SK-N-SH (cell line): Measurements from ENCODE around the gene GAS2L2. TPM values are rescaled to one million over a fixed set of nuclear protein-coding genes. Genes with fewer than 3 reads are reported as not detected.

Experiments
- CTCF ChIA-PET: fragments of 300-600, 350-600 bp; formaldehyde crosslinking; extraction: SDS; loops from one replicate; lab custom pipeline; 2021; lab: Yijun Ruan, JAX
- POLR2A ChIA-PET: fragments of 350-600 bp; sonication (Branson Sonifier 250); formaldehyde crosslinking; extraction: SDS; loops from one replicate; lab custom pipeline; 2020; ENCODE audit warnings: antibody characterized with exemption, inconsistent platforms; lab: Yijun Ruan, JAX
- DNase-seq: peaks from one replicate; pipeline ENCODE4 v3.0.0; 2012
- H2AFZ ChIP-seq: fragments of 200-600 bp; sonication (generic); 2 replicates; pipeline ENCODE4 v1.8.1; 2016; ENCODE audit warnings: antibody characterized with exemption, mild to moderate bottlenecking, low read depth
- H3F3A ChIP-seq: fragments of 200-600 bp; sonication (generic); replicated peaks from 2 replicates; pipeline ENCODE3; 2016; ENCODE audit warnings: antibody characterized with exemption, mild to moderate bottlenecking; ENCODE audit not compliant: insufficient read depth
- H3K27ac ChIP-seq, 2 experiments: fragments of 200-500 bp in 1 of 2; fragments of 200-600 bp in 1 of 2; sonication (Bioruptor generic) in 1 of 2; sonication (generic), shearing (Covaris generic) in 1 of 2; 2 replicates each; pipeline versions ENCODE4 v1.5.1 to v1.6.1; 2014 to 2016; ENCODE audit warnings: low read depth in 2 of 2, inconsistent platforms in 1 of 2, low read length in 1 of 2, mild to moderate bottlenecking in 1 of 2, mixed read lengths in 1 of 2
- H3K27me3 ChIP-seq: fragments of 200-600 bp; sonication (generic), shearing (Covaris generic); 2 replicates; pipeline ENCODE4 v1.6.1; 2016; ENCODE audit warnings: mixed run types; ENCODE audit not compliant: insufficient read depth
- H3K36me3 ChIP-seq, 2 experiments: fragments of 200-500 bp in 1 of 2; fragments of 200-600 bp in 1 of 2; sonication (Bioruptor generic) in 1 of 2; sonication (generic) in 1 of 2; replicated peaks in 1 of 2; 2 replicates each; pipeline versions ENCODE3 to v1.5.1; 2014 to 2016; ENCODE audit warnings: low read length in 1 of 2, mild to moderate bottlenecking in 1 of 2; ENCODE audit not compliant: insufficient read depth in 2 of 2, control insufficient read depth in 1 of 2
- H3K4me1 ChIP-seq, 2 experiments: fragments of 200-500 bp in 1 of 2; fragments of 200-600 bp in 1 of 2; sonication (Bioruptor generic) in 1 of 2; sonication (generic), shearing (Covaris generic) in 1 of 2; 2 replicates each; pipeline versions ENCODE4 v1.5.1 to v1.6.1; 2014 to 2016; ENCODE audit warnings: low read depth in 1 of 2, low read length in 1 of 2, mixed run types in 1 of 2; ENCODE audit not compliant: insufficient read depth in 2 of 2, control insufficient read depth in 1 of 2
- H3K4me2 ChIP-seq: fragments of 200-600 bp; sonication (generic), shearing (Covaris generic); 2 replicates; pipeline ENCODE4 v1.6.1; 2017; ENCODE audit warnings: mixed run types
- H3K4me3 ChIP-seq, 2 experiments: fragments of 200-500 bp in 1 of 2; fragments of 200-600 bp in 1 of 2; sonication (Bioruptor generic) in 1 of 2; sonication (generic), shearing (Covaris generic) in 1 of 2; 2 replicates each; pipeline versions ENCODE4 v1.5.1 to v1.8.1; 2014 to 2016; ENCODE audit warnings: low read depth in 2 of 2, inconsistent platforms in 1 of 2, low read length in 1 of 2, mild to moderate bottlenecking in 1 of 2, mixed read lengths in 1 of 2, moderate library complexity in 1 of 2
- H3K79me2 ChIP-seq: fragments of 200-600 bp; sonication (generic); 2 replicates; pipeline ENCODE4 v1.8.1; 2017; ENCODE audit warnings: mild to moderate bottlenecking; ENCODE audit not compliant: insufficient read depth
- H3K9ac ChIP-seq: fragments of 200-600 bp; sonication (generic); 2 replicates; pipeline ENCODE4 v1.6.1; 2017; ENCODE audit warnings: mixed run types
- H3K9me2 ChIP-seq: fragments of 200-600 bp; sonication (generic); 2 replicates; pipeline ENCODE4 v1.6.1; 2017; ENCODE audit warnings: mixed run types
- H3K9me3 ChIP-seq: fragments of 200-600 bp; sonication (generic); 2 replicates; pipeline ENCODE4 v1.6.1; 2017; ENCODE audit warnings: mixed run types, mild to moderate bottlenecking, moderate library complexity
- H4K20me1 ChIP-seq: fragments of 200-600 bp; sonication (generic); 2 replicates; pipeline ENCODE4 v1.6.1; 2017; ENCODE audit warnings: mild to moderate bottlenecking, mixed run types; ENCODE audit not compliant: insufficient read depth
- CTCF ChIP-seq: fragments of 200-600 bp; sonication (generic); IDR thresholded peaks from 2 replicates; pipeline ENCODE4 v1.6.1; 2017; ENCODE audit warnings: antibody characterized with exemption, mild to moderate bottlenecking, moderate library complexity
- ELF1 ChIP-seq: IDR thresholded peaks from 2 replicates; pipeline ENCODE4 v1.4.0; 2012
- EP300 ChIP-seq, 2 experiments: IDR thresholded peaks; 2 replicates each; pipeline versions ENCODE4 v1.4.0 to v1.6.1; 2012; ENCODE audit warnings: borderline replicate concordance in 1 of 2, low read depth in 1 of 2, low read length in 1 of 2
- FOSL2 ChIP-seq: IDR thresholded peaks from 2 replicates; pipeline ENCODE4 v1.4.0; 2012; ENCODE audit warnings: low read depth, mild to moderate bottlenecking, moderate library complexity, borderline replicate concordance
- FOXM1 ChIP-seq: IDR thresholded peaks from 2 replicates; pipeline ENCODE4 v1.4.0; 2012; ENCODE audit warnings: low read depth, mild to moderate bottlenecking
- GABPA ChIP-seq: IDR thresholded peaks from 2 replicates; pipeline ENCODE4 v1.4.0; 2012; ENCODE audit warnings: low read depth, mild to moderate bottlenecking
- IRF3 ChIP-seq: fragments of 150-350 bp; IDR thresholded peaks from 2 replicates; pipeline ENCODE4 v1.6.1; 2016; ENCODE audit warnings: mild to moderate bottlenecking, low read depth, low read length
- JUND ChIP-seq: IDR thresholded peaks from 2 replicates; pipeline ENCODE4 v1.4.0; 2012
- MAX ChIP-seq: IDR thresholded peaks from 2 replicates; pipeline ENCODE4 v1.4.0; 2012; ENCODE audit warnings: low read depth
- MEF2A ChIP-seq: IDR thresholded peaks from 2 replicates; pipeline ENCODE4 v1.4.0; 2012; ENCODE audit warnings: low read depth, borderline replicate concordance
- NFIC ChIP-seq: IDR thresholded peaks from 2 replicates; pipeline ENCODE4 v1.4.0; 2012; ENCODE audit warnings: borderline replicate concordance
- PBX3 ChIP-seq: IDR thresholded peaks from 2 replicates; pipeline ENCODE4; 2012
- POLR2AphosphoS5 ChIP-seq: IDR thresholded peaks from 2 replicates; pipeline ENCODE4 v1.6.1; 2012; ENCODE audit warnings: low read depth, low read length
- RAD21 ChIP-seq: IDR thresholded peaks from 2 replicates; pipeline ENCODE4 v1.6.1; 2012; ENCODE audit warnings: mild to moderate bottlenecking, low read length
- RCOR1 ChIP-seq: fragments of 150-350 bp; IDR thresholded peaks from 2 replicates; pipeline ENCODE4 v1.6.1; 2017; ENCODE audit warnings: antibody characterized with exemption, low read length
- SIN3A ChIP-seq: IDR thresholded peaks from 2 replicates; pipeline ENCODE4 v1.6.1; 2012; ENCODE audit warnings: low read depth, mild to moderate bottlenecking, low read length, moderate library complexity, borderline replicate concordance
- TEAD4 ChIP-seq: IDR thresholded peaks from 2 replicates; pipeline ENCODE4 v1.4.0; 2012; ENCODE audit warnings: mild to moderate bottlenecking, borderline replicate concordance; ENCODE audit not compliant: insufficient read depth
- USF1 ChIP-seq: IDR thresholded peaks from 2 replicates; pipeline ENCODE4 v1.4.0; 2012; ENCODE audit warnings: low read depth, borderline replicate concordance
- USF2 ChIP-seq: fragments of 150-350 bp; IDR thresholded peaks from 2 replicates; pipeline ENCODE4 v1.6.1; 2017; ENCODE audit warnings: antibody characterized with exemption, low read length, low read depth, borderline replicate concordance
- YY1 ChIP-seq: IDR thresholded peaks from 2 replicates; pipeline ENCODE4 v1.4.0; 2012; ENCODE audit warnings: low read depth, mild to moderate bottlenecking
- WGBS: methylation state at CpG from one replicate; pipeline ENCODE4 v1.1.6; 2017; ENCODE audit warnings: low lambda C conversion rate; 5-methylcytosine and 5-hydroxymethylcytosine counted together
- polyA plus RNA-seq, 3 experiments: library from polyadenylated mRNA; depleted of rRNA; stranded (reverse); fragments of >200 nt; gene quantifications; 2 replicates each; pipeline ENCODE4 v1.2.3, GENCODE V29; 2012

The GAS2L2 gene
- polyA plus RNA-seq, 1 of the 3 experiments (the other 2 are of a cell fraction): not detected

- Histone ChIP-seq H2AFZ (0 out of 2 replicates have a peak overlapping the region, but pooled peaks have one; percentile 51), H3K9ac (no peak overlapping the region), H3K79me2 (no peaks in the 10 kb centered on the region), H3K9me2 (no peaks in the 10 kb centered on the region), H3K27ac (peak overlapping the region in 1 of 2 experiments; percentile 56; a peak in 1 of 4 replicates), H3K27me3 (no peaks in the 10 kb centered on the region), H3K4me3 (peak overlapping the region; percentile 56), H3F3A (no peaks in the 10 kb centered on the region), H3K4me1 (peaks cover 0 to 15% of the 10 kb centered on the region in 2 experiments; a peak in 1 of 4 replicates), H3K36me3 (no peaks in the 10 kb centered on the region), H3K4me2 (peak overlapping the region; percentile 93), H3K9me3 (no peaks in the 10 kb centered on the region), H4K20me1 (no peaks in the 10 kb centered on the region)
- TF ChIP-seq RAD21 (no peak), ELF1 (no peak), NFIC (no peak), PBX3 (no peak), FOXM1 (no peak), YY1 (no peak), IRF3 (no peak), EP300 (IDR thresholded peaks at IDR 0.05; ENCODE audit: borderline replicate concordance in 1 of 2, low read depth in 1 of 2, low read length in 1 of 2) (no peak), USF2 (no peak), FOSL2 (no peak), MEF2A (no peak), JUND (no peak), MAX (no peak), GABPA (no peak), POLR2AphosphoS5 (no peak), TEAD4 (no peak), USF1 (no peak), SIN3A (no peak), CTCF (no peak), RCOR1 (no peak)
- no peak for DNase-seq
- ChIA-PET CTCF (interaction anchor here (0.6 to 31.2 kb wide), 53 partner anchors 12 to 1185 kb away, joined by 3 to 809 read pairs (median 6); partner anchors contain the start of genes AP2B1, GAS2L2, MMP28 and PEX12), POLR2A (interaction anchor here (0.8 to 3.2 kb wide), 6 partner anchors 12 to 45 kb away, joined by 3 to 65 read pairs (median 4); partner anchors contain the start of gene TAF15)
- WGBS: 33% methylated on average over 17 of the region's 17 CpGs
Observed at GRCh38 chr17:35763767-35764122, 10.7 kb upstream of the GAS2L2 start.
